ENCODE results near the gene CLEC7A.
A peak's percentile ranks its signal among the peaks of the same experiment; 100 is the strongest.

CLEC7A gene

DNA sequence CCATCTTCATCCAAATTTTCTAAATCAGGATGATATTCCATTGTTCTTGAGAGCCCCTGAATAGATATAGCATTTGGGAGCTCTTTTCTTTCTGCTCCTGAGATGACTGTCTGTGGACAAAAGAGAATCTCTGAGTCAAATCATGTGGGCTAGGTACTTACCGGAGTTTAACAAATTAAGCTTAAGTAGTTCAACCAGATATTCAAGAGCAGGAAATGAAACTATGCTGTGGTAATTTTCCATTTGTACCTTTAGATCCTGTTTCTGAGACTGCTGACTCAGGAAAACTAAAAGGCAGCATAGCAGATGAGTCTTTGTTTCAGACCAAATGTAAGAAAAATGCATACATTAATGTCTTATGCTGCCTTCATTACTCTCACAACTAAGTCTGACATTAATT, at the start of gene CLEC7A:
Gene CLEC7A, minus strand, starts transcription at position 158 of the 400 bp plus-strand sequence. Its CDS starts 117 bp downstream, at position 41.
- no peak for DNase-seq (ENCODE audit: low read depth)

DNA sequence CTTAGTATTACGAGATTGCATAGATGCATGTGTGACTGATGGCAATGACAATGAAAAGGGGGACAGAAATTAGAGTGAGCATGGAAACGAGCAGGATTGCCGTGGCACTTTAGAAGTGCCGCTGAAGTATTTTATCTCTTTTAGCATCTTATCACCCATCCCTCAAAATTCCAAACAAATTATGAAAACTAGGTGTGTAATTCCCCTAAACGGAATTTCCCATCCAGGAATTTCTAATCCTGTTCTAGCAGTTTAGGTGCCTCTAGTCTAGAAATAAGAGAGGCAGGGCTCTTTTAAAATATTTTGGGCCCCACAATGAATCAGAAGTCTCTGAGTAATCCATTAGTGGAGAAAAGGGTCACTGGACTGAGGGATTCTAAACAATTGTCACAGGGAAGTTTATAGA, 49.8 kb upstream of the CLEC7A start:
- peak; percentile 59 for DNase-seq (ENCODE audit: low read depth)

DNA sequence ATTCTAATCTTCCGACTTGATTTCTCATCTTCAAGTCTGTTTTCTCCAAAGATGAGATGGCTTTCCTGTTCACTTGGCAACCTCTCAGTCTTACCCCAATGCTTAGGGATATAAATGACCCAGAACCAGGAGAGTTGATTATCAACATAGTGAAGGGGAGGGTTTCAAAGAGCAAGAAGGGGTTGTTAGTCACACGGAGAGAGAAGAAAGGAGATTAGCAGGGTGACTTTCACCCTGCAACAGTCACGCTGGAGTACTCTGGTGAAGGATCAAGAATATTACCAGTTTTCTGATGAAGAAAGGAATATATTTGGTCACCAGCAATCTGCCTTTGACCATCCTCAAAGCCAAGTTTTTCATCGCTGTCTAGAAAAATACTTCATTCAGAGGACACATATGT, 48.8 kb upstream of the CLEC7A start, which contains the start of gene TMEM52B:
Gene TMEM52B, plus strand, starts transcription at position 212 of the 400 bp plus-strand sequence. CDS start 543 bp downstream, outside the sequence.
- no peak for DNase-seq (ENCODE audit: low read depth)

DNA sequence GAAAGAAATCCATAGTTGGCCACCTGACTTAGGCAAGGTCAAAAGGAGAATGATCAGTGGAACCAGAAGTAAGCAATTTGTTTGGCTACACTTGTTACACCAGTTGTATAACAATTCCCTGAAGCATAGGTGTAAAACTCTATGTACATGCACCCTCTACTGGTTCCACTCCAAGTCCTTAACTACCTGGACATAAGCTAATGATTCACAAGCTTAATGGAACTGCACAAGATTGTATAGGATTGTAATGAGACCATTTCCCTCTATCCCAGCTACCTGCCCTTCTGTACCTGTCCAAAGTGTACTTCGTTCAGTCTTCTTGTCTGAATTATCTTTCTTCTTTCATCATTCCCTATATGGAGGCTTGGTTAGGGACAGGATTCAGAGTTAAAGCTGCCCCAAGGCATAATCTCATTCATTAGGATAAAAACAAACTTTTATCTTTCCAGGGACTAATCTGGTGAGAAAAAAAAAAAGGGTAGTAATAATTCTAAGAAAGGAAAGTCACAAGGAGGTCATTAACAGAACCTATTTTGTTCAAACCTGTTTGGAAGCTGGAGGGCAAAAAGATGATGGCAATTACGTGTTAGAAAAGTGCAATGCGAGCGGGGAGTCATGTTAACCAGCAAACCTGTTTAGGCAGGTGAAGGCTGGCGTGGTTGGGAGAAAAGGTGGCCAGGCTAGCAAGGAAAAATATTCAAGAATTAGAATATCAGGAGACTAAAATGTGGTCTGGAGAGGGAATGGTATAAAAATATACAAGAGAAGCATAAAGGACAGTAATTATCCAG, 46.0 kb upstream of the CLEC7A start:
- DNase-seq (ENCODE audit: low read depth) = no peak

GRCh38 chr12:10174986-10175614, 45.1 kb upstream of the CLEC7A start:
- DNase-seq (ENCODE audit: low read depth) = no peak

DNA sequence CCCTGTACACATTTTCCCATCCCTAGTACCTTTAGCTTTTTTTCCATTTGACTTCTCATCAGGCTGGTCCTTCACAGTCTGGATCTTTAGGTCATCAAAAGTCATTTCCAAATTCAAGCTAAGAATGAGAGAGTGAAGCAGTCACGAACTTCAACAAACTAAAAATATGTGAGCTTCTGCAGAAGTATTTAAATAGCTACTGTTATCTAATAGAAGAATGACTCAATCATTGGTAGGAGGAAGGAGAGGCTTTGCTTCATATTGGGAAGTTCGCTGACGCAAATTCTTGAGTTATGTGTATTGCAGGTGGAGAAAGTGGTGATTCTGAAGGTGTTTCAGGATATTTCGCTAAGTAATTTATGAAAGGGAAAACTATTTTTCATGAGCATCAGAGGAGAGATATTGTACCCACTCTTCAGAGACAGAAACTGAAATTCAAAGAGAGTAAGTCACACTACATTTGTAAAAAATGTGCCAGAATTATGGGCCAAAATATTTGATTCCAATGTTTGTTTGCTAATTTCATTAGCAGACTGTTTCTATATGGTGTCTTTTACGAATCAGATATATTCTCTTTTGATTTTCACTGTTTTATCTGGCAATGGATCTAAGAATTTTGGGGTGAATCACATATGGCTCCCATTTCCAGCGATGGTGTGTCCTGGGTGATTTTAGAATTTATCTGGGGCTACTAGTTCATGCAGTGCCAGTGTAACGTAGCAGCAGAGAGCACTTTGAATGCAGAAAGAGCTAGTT, 42.2 kb upstream of the CLEC7A start, which contains the start of gene OLR1:
Gene OLR1, minus strand, starts transcription at position 160 of the 756 bp plus-strand sequence. Its CDS starts 55 bp downstream, at position 105.
- DNase-seq (ENCODE audit: low read depth) = no peak

GRCh38 chr12:10170216-10170615, 40.2 kb upstream of the CLEC7A start:
- DNase-seq (ENCODE audit: low read depth) = peak; percentile 56

GRCh38 chr12:10169104-10169503, 39.1 kb upstream of the CLEC7A start:
- peak; percentile 37 for DNase-seq (ENCODE audit: low read depth)

- no peak for DNase-seq (ENCODE audit: low read depth)
Observed at GRCh38 chr12:10167599-10167998, 37.6 kb upstream of the CLEC7A start.

DNA sequence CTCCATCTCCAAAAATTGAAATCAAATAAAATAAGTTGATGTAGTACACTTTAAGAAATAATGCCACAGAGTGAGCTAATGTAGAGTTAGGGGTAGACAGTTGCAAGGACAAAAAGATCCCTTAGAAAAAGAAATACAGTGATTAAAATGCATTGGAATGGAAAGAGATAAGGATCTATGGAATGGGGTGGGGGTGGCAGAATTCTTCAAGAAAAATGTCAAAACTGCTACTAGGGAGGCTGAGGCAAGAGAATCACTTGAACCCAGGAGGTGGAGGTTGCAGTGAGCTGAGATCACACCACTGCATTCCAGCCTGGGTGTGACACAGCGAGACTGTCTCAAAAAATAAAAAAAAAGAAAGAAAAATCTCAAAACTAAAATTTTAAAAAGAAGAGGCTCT, 35.4 kb upstream of the CLEC7A start:
- DNase-seq (ENCODE audit: low read depth) = no peak

DNA sequence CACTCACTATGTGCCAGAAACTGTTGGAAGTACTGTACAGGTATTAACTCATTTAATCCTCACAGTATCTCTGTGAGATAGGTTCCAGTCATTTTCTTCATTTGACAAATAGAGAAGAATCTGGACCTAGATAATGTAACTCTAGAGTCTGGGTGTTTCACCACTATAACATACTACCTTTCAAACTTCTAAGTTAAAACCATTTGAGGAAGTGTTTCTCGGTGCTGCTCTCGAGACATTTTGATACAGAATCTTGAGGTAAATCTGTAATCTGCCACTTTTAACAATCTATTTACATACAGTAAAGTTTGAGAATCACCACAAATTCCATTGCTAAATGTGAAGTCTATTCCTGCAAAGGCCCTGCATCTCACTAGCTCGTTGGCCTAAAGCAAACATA, 33.1 kb upstream of the CLEC7A start:
- DNase-seq (ENCODE audit: low read depth) = no peak

GRCh38 chr12:10160617-10161385, 30.8 kb upstream of the CLEC7A start:
- DNase-seq (ENCODE audit: low read depth) = no peak

DNA sequence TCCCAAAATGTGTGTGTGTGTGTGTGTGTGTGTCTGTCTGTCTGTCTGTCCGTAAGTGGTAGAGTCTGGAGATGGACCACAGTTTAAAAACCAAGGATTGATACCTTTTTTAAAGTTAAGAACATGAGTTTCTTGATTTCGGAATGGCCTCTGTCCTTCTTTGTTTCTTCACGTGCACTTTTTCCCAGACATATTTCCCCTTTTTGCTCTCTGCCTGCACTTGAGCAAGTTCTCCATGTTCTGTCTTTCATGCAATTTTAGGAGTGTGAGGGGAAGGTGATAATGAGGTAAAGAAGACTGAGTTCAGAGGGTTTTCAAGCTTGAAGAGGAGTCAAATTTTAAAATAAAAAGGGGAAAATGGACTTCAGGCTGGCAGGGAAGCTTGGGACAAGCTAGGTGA, 29.3 kb upstream of the CLEC7A start:
- no peak for DNase-seq (ENCODE audit: low read depth)

- no peak for DNase-seq (ENCODE audit: low read depth)
Observed at GRCh38 chr12:10158406-10158805, 28.4 kb upstream of the CLEC7A start.

DNA sequence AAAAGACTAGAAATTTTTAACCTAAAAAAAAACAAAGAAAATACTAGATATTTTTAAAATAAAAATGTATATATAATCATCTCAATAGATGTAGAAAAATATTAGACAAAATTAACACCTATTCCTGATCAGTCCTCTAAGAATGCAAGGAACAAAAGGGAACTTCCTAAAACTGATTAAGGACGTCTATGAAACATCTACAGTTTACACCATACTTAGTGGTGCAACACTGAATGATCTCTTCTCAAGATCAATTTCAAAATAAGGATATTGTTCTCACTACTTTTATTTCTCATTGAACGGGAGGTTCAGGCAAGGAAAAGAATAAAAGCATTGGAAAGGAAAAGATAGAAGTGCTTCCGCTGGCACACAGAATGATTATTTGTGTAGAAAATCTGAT, 26.0 kb upstream of the CLEC7A start:
- no peak for DNase-seq (ENCODE audit: low read depth)

GRCh38 chr12:10154145-10154496, 24.1 kb upstream of the CLEC7A start:
- DNase-seq (ENCODE audit: low read depth) = no peak

GRCh38 chr12:10153271-10154144, 23.5 kb upstream of the CLEC7A start:
- peak; percentile 77 for DNase-seq (ENCODE audit: low read depth)

GRCh38 chr12:10151621-10152020, 21.6 kb upstream of the CLEC7A start:
- no peak for DNase-seq (ENCODE audit: low read depth)

GRCh38 chr12:10147714-10148403, 17.9 kb upstream of the CLEC7A start:
- DNase-seq (ENCODE audit: low read depth) = no peak

- peak; percentile 20 for DNase-seq (ENCODE audit: low read depth)
Observed at GRCh38 chr12:10142976-10143589, 13.1 kb upstream of the CLEC7A start.

Data from ELR (cell line).